ENCODE measurements around the gene TRAFD1.

TRAFD1 gene

GRCh38 chr12:112188130-112188830 lies 62.9 kb downstream of the TRAFD1 start:
- no peak for DNase-seq (ENCODE audit: extremely low spot score)
- POLR2A ChIA-PET, result no interaction called here
- TF ChIP-seq, protein P1, sequence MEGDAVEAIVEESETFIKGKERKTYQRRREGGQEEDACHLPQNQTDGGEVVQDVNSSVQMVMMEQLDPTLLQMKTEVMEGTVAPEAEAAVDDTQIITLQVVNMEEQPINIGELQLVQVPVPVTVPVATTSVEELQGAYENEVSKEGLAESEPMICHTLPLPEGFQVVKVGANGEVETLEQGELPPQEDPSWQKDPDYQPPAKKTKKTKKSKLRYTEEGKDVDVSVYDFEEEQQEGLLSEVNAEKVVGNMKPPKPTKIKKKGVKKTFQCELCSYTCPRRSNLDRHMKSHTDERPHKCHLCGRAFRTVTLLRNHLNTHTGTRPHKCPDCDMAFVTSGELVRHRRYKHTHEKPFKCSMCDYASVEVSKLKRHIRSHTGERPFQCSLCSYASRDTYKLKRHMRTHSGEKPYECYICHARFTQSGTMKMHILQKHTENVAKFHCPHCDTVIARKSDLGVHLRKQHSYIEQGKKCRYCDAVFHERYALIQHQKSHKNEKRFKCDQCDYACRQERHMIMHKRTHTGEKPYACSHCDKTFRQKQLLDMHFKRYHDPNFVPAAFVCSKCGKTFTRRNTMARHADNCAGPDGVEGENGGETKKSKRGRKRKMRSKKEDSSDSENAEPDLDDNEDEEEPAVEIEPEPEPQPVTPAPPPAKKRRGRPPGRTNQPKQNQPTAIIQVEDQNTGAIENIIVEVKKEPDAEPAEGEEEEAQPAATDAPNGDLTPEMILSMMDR (IDR thresholded peaks at IDR 0.05; ENCODE audit: control extremely low read depth, extremely low read depth, low read depth, missing control alignments), result no peak
- CTCF ChIA-PET, result interaction anchor here (3.7 kb wide), 1 partner anchor 10 kb away, joined by 13 read pairs; no protein-coding TSS in a partner anchor

- ChIA-PET POLR2A (no interaction called here), CTCF (interaction anchor here (1.4 to 3.7 kb wide), 3 partner anchors 8 to 197 kb away, joined by 3 to 13 read pairs (median 3); no protein-coding TSS in a partner anchor)
- no peak for DNase-seq (ENCODE audit: extremely low spot score)
- TF ChIP-seq, protein P1 (IDR thresholded peaks at IDR 0.05; ENCODE audit: control extremely low read depth, extremely low read depth, low read depth, missing control alignments), result no peak
Measured at GRCh38 chr12:112190231-112191025, 65.1 kb downstream of the TRAFD1 start.

GRCh38 chr12:112191201-112191600 lies 65.8 kb downstream of the TRAFD1 start:
- ChIA-PET POLR2A (no interaction called here), CTCF (interaction anchor here (1.4 to 1.6 kb wide), 3 partner anchors 88 to 196 kb away, joined by 3 to 4 read pairs (median 3); no protein-coding TSS in a partner anchor)

GRCh38 chr12:112191840-112192321 lies 66.5 kb downstream of the TRAFD1 start:
- no peak for DNase-seq (ENCODE audit: extremely low spot score)
- ChIA-PET CTCF (interaction anchor here (1.4 to 3.1 kb wide), 4 partner anchors 11 to 195 kb away, joined by 3 to 9 read pairs (median 4); no protein-coding TSS in a partner anchor), POLR2A (interaction anchor here (0.6 kb wide), 1 partner anchor 37 kb away, joined by 3 read pairs; no protein-coding TSS in a partner anchor)
- TF ChIP-seq, protein P1 (IDR thresholded peaks at IDR 0.05; ENCODE audit: control extremely low read depth, extremely low read depth, low read depth, missing control alignments), result no peak

More at GRCh38 chr12:112191201-112191600, 65.8 kb downstream of the TRAFD1 start:
- TF ChIP-seq, protein P1 (IDR thresholded peaks at IDR 0.05; ENCODE audit: control extremely low read depth, extremely low read depth, low read depth, missing control alignments), result no peak
- no peak for DNase-seq (ENCODE audit: extremely low spot score)

DNA sequence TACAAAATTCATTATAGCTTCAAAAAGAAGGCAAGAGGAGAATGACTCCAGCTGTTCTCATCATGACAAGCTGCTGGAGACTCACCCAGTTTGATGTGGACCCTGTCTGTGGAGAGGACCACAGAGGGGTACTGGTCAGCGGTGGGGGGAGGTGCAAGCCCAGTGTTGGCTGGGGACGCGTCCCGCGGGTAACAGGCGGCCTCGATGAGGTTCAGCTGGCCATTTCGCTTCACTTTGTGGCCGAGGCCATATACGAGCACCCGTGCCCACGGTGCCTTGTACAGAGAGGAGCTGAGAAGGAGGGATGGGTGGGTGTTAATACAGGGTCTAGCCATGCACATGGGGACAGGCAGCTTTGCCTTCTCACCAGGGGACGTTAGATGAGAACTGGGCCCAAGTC lies 67.1 kb downstream of the TRAFD1 start:
- ChIA-PET CTCF (interaction anchor here (1.6 to 3.1 kb wide), 4 partner anchors 11 to 195 kb away, joined by 3 to 10 read pairs (median 6); no protein-coding TSS in a partner anchor), POLR2A (no interaction called here)
- no peak for DNase-seq (ENCODE audit: extremely low spot score)
- TF ChIP-seq, protein P1 (IDR thresholded peaks at IDR 0.05; ENCODE audit: control extremely low read depth, extremely low read depth, low read depth, missing control alignments), result no peak

GRCh38 chr12:112194601-112195247 lies 69.4 kb downstream of the TRAFD1 start:
- POLR2A ChIA-PET, result no interaction called here
- CTCF ChIA-PET, result interaction anchor here (1.0 to 6.2 kb wide), 4 partner anchors 9 to 193 kb away, joined by 3 to 82 read pairs (median 10); no protein-coding TSS in a partner anchor
- DNase-seq (ENCODE audit: extremely low spot score), result no peak
- TF ChIP-seq, protein P1 (IDR thresholded peaks at IDR 0.05; ENCODE audit: control extremely low read depth, extremely low read depth, low read depth, missing control alignments), result no peak

Measured in GM10248 (cell line).